GM18499 (cell line): ENCODE data around the gene PRKD2.
"Not testable (repeated sequence)": the region's sequence is repeated elsewhere in the genome, so short reads cannot be mapped to it uniquely, and the experiment has no call there.

Experiments
- ATAC-seq: cut with Tn5 transposase; IDR thresholded peaks from one replicate; pipeline ENCODE4 v1.9.1; 2021; ENCODE audit warnings: moderate number of reproducible peaks; ENCODE audit not compliant: insufficient read depth, unreplicated experiment

The PRKD2 gene

GRCh38 chr19:46717034-46717715 is at the start of gene PRKD2:
Gene PRKD2 (minus strand): TSS chr19:46717114. CDS start chr19:46716370, 744 bp downstream.
- ATAC-seq: no peak

GRCh38 chr19:46764817-46765291 is 47.9 kb upstream of the PRKD2 start:
- no peak for ATAC-seq

- ATAC-seq: no peak
Observed at GRCh38 chr19:46762245-46762890, 45.5 kb upstream of the PRKD2 start.

GRCh38 chr19:46761418-46761831 is 44.5 kb upstream of the PRKD2 start:
- no peak for ATAC-seq

GRCh38 chr19:46760897-46761296 is 44.0 kb upstream of the PRKD2 start:
- not testable (repeated sequence) for ATAC-seq

GRCh38 chr19:46760363-46760762 is 43.4 kb upstream of the PRKD2 start:
- no peak for ATAC-seq

- no peak for ATAC-seq
Observed at GRCh38 chr19:46759817-46760333, 43.0 kb upstream of the PRKD2 start.

GRCh38 chr19:46759206-46759605 is 42.3 kb upstream of the PRKD2 start:
- ATAC-seq: no peak

- ATAC-seq: no peak
Observed at GRCh38 chr19:46756544-46756888, 39.6 kb upstream of the PRKD2 start.

GRCh38 chr19:46755853-46756543 is 39.1 kb upstream of the PRKD2 start:
- no peak for ATAC-seq

- no peak for ATAC-seq
Observed at GRCh38 chr19:46755077-46755852, 38.4 kb upstream of the PRKD2 start.

- no peak for ATAC-seq
Observed at GRCh38 chr19:46753420-46754155, 36.7 kb upstream of the PRKD2 start.

- no peak for ATAC-seq
Observed at GRCh38 chr19:46748325-46749109, 31.6 kb upstream of the PRKD2 start.

GRCh38 chr19:46746281-46747057 is 29.6 kb upstream of the PRKD2 start, which contains the start of gene STRN4:
Gene STRN4 (minus strand): TSS chr19:46746450. CDS start chr19:46746430, 20 bp downstream.
- no peak for ATAC-seq

GRCh38 chr19:46745521-46746280 is 28.8 kb upstream of the PRKD2 start, which contains the start of gene FKRP:
Gene FKRP (plus strand): TSS chr19:46746057. CDS start chr19:46755451, 9,394 bp downstream.
- no peak for ATAC-seq

- ATAC-seq: no peak
Observed at GRCh38 chr19:46745030-46745429, 28.1 kb upstream of the PRKD2 start.

GRCh38 chr19:46744005-46744691 is 27.2 kb upstream of the PRKD2 start:
- no peak for ATAC-seq
